Measurements from ENCODE around the gene PPP1R18. TPM values are rescaled to one million over a fixed set of nuclear protein-coding genes. Genes with fewer than 3 reads are reported as not detected.
A peak's percentile ranks its signal among the peaks of the same experiment; 100 is the strongest.

Gene PPP1R18
- total and polyA plus RNA-seq, 9 of the 15 experiments (the other 6 are each of a cell fraction or from before 2014, with no cell fraction given) = 12.0 to 99.2 (median 42.6) TPM

- no peak for TF ChIP-seq PTTG1 (tag; IDR thresholded peaks at IDR 0.05; ENCODE audit: low read depth)
- no peak for TF ChIP-seq CREBBP (IDR thresholded peaks at IDR 0.05; ENCODE audit: low read depth, low read length)
- TF ChIP-seq CAMTA2 (CRISPR knock-in tag; conservative IDR thresholded peaks at IDR 0.05) = peak; percentile 38; the same call in 1 of the 2 replicates
- TF ChIP-seq ZSCAN29 (IDR thresholded peaks at IDR 0.05) = no peak
- TF ChIP-seq ETV5 (CRISPR knock-in tag; IDR thresholded peaks at IDR 0.05; ENCODE audit: low read depth) = peak; percentile 60
- no peak for TF ChIP-seq PPARD (CRISPR knock-in tag; IDR thresholded peaks at IDR 0.05)
- no peak for TF ChIP-seq NCOA4 (IDR thresholded peaks at IDR 0.05; ENCODE audit: partially characterized antibody)
- TF ChIP-seq SAFB (IDR thresholded peaks at IDR 0.05; ENCODE audit: borderline replicate concordance, low read depth, low read length) = peak; percentile 79
- peak; percentile 60 for TF ChIP-seq USF1 (CRISPR knock-in tag; IDR thresholded peaks at IDR 0.05)
- peak; percentile 94 for TF ChIP-seq FUS (optimal IDR thresholded peaks at IDR 0.05; ENCODE audit: low read depth, low read length)
- no peak for TF ChIP-seq ZBTB1 (CRISPR knock-in tag; IDR thresholded peaks at IDR 0.05; ENCODE audit: borderline replicate concordance, low read depth)
- TF ChIP-seq SNRNP70 (optimal IDR thresholded peaks at IDR 0.05; ENCODE audit: low read depth, low read length) = no peak
- TF ChIP-seq ILK (tag; IDR thresholded peaks at IDR 0.05; ENCODE audit: borderline replicate concordance, low read depth) = no peak
- TF ChIP-seq TFAP4 (CRISPR knock-in tag; IDR thresholded peaks at IDR 0.05; ENCODE audit: borderline replicate concordance) = peak; percentile 56; the same call in 1 of the 2 replicates
- 0 out of 2 replicates have a peak, but pooled peaks have one; percentile 28 for TF ChIP-seq AFF4 (CRISPR knock-in tag; IDR thresholded peaks at IDR 0.05)
- TF ChIP-seq HMGXB4 (CRISPR knock-in tag; IDR thresholded peaks at IDR 0.05) = 0 out of 2 replicates have a peak, but pooled peaks have one; percentile 56
- TF ChIP-seq EHMT2 (IDR thresholded peaks at IDR 0.05) = no peak
Measured at GRCh38 chr6:30647242-30648116, 39.0 kb downstream of the PPP1R18 start (continued).
